Smooth muscle cell of the brain vasculature (primary cell): Measurements from ENCODE around the gene RASSF5.
"Not testable (repeated sequence)": the region's sequence is repeated elsewhere in the genome, so short reads cannot be mapped to it uniquely, and the experiment has no call there.

Source experiments
- DNase-seq: peaks from one replicate; pipeline ENCODE4 v3.0.0-alpha.2; 2012; ENCODE audit warnings: low read depth, low spot score

Gene RASSF5

GRCh38 chr1:206476591-206476990, 30.7 kb upstream of the RASSF5 start:
- DNase-seq: no peak

GRCh38 chr1:206477110-206477509, 30.2 kb upstream of the RASSF5 start:
- no peak for DNase-seq

DNA sequence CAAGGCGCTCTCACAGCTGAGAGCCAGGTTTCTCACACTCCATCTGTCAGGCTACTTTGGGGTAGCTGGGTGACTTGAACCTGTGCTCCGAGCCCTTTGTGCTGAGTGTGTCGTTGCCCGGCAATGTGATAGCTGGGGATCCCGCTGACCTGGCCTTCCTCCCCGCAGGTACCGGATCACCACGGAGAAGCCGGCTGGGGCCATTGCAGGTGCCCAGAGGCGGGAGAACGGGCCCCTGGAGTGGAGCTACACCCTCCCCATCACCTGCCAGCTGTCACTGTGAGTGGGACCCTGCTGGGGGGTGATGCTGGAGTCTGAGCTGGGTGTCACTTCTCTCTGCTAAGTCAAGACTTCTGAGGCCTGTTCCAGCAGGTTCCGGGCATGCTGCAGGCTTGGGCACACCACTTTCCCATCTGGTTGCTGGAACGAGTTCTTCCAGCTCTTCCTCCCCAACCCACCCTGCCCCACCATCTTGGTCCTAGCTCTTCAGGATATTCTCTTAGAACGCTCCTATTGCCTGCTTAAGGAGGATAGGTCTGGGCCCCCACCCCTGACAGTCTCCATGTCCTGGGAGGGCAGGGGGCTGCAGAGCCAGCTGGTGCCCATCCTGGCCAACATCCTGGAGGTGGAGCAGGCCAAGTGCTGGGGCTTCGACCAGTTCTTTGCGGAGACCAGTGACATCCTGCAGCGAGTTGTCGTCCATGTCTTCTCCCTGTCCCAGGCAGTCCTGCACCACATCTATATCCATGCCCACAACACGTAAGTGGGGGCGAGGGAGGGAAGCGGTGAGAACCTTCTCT, 29.6 kb upstream of the RASSF5 start:
- no peak for DNase-seq

DNA sequence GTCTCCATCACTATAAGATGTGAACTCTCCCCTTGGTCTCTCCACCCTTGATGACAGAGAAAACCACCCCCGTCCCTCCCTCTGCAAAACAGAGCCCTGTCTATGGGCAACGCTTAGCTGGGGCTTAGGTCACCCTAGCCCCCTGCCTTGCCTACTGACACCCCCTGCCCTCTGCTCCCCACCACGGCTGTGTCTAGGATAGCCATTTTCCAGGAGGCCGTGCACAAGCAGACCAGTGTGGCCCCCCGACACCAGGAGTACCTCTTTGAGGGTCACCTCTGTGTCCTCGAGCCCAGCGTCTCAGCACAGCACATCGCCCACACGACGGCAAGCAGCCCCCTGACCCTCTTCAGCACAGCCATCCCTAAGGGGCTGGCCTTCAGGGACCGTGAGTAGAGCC, 28.6 kb upstream of the RASSF5 start:
- no peak for DNase-seq

DNA sequence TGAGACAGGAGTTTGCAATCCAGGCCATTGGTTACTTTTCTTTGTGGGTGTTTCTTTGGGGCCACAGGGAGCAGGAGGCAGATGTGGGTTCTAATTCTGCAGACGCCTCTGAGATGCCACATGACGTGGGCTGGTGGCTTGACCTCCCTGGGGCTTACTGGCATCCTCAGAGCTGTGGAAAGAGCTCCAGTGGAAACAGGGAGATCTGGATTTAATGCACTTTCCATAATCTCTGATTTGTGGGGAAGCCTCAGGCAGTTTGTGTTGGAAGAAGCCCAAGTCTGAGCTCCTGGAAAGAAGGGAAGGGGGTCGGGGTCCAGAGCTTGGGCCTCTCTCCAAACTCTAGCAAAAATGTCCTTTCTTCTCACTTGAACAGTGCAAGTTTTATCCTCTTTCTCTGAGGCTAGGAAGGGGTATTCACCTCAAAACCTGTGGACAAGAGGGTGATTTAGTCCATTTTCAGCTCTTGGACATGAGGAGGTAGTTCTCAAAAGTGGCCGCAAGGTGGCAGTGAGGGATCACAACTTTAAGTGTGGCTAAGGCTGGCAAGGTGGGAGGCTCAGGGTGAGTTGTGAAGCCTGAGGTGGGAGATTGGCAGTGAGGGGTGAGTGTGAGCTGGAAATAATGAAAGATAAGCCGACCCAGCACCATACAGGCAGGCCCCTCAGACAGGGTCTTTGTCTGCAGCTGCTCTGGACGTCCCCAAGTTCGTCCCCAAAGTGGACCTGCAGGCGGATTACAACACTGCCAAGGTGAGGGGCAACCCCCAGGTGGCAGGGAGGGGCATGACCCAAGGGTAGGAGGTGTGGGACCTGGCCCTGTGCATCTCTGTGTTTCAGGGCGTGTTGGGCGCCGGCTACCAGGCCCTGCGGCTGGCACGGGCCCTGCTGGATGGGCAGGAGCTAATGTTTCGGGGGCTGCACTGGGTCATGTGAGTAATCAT, 27.9 kb upstream of the RASSF5 start:
- no peak for DNase-seq

- no peak for DNase-seq
Measured at GRCh38 chr1:206480211-206480610, 27.1 kb upstream of the RASSF5 start.

GRCh38 chr1:206482611-206483010, 24.7 kb upstream of the RASSF5 start:
- no peak for DNase-seq

DNA sequence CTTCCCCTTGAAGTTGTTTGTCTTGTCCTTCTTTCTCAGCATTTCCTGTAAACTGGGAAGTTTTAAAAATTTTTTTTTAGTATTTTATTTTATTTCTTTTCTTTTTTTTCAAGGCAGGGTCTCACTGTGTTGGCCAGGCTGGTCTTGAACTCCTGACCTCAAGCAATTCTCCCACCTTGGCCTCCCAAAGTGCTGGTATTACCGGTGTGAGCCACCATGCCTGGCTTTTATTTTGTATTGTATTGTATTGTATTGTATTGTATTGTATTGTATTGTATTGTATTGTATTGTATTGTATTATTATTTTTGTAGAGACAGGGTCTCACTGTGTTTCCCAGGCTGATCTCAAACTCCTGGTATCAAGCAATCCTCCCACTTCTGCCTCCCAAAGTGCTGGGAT, 23.5 kb upstream of the RASSF5 start:
- not testable (repeated sequence) for DNase-seq

- no peak for DNase-seq
Measured at GRCh38 chr1:206484901-206485300, 22.4 kb upstream of the RASSF5 start.

GRCh38 chr1:206486995-206487788, 20.1 kb upstream of the RASSF5 start:
- DNase-seq: no peak

DNA sequence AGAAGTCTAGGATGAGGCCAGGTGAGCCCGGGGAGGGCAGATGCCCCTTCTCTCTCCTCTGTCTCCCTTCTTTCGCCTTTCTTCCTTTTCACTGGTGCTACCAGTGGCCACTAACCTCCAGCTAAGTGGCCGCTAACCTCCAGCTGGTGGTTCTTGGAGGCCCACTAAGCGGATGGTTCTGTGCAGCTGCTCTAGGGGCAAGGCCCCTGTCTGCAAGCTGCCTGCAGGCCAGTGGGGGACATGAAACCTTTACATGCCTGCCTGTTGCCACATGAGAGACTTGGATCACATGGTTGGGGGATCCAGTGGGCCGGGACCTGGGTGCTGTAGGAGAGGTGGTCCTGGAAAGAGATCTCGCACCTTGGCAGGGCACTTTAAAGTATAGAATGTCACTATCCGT, 19.4 kb upstream of the RASSF5 start:
- no peak for DNase-seq

DNA sequence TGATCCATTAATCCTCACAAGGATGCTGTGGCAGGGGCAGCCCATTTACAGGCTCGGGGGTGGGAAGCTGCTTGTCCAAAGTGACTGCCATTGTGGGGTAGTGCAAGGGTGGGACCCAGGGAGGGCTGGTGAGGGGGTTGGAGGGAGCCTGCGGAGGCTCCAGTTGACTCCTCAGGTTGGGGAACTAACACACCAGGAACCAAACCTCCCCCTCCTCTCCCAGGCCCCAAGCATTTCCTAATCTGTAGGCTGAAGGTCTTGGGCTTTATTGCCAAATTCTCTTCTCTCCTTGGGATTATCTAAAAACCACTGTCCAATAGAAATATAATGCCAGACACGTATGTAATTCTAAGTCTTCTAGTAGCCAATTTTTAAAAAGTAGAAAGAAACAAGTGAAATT, 18.9 kb upstream of the RASSF5 start:
- DNase-seq: no peak

DNA sequence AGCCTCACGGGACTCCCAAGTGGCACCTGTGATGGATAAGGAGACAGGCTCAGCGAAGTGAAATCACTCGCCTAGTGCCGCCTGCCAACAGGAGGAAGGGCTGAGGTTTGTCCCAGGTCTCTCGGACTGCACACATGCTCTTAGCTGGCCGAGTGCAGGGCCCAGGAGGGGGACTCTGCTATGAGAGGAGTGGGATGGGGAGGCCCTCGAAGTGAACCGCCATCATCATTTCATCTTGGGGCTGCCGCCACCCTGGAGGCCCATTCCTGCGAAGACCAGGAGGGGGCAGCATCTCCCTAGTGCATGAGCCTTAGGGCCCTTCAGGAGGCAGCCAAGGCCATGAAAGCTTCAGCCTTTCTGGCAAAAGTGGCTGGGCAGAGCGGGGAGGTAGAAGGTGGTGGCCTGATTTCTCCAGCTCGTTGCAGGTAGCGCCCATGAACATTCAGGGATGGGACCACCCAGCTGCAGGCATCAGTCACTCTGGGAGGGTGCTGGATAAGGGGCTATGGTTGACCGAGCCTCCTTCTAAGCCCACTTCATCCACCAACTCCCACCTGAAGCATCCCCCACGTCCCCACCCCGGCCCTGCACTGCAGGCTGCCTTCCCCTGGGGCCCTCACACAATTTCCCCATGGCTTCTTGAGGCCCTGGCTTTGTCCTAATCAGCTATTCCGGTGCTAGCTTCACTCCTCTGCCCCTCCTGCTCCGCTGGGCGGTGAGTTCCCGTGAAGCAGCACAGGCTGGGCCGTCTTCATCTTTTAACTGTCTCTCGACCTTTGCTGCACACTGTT, 17.2 kb upstream of the RASSF5 start:
- no peak for DNase-seq

DNA sequence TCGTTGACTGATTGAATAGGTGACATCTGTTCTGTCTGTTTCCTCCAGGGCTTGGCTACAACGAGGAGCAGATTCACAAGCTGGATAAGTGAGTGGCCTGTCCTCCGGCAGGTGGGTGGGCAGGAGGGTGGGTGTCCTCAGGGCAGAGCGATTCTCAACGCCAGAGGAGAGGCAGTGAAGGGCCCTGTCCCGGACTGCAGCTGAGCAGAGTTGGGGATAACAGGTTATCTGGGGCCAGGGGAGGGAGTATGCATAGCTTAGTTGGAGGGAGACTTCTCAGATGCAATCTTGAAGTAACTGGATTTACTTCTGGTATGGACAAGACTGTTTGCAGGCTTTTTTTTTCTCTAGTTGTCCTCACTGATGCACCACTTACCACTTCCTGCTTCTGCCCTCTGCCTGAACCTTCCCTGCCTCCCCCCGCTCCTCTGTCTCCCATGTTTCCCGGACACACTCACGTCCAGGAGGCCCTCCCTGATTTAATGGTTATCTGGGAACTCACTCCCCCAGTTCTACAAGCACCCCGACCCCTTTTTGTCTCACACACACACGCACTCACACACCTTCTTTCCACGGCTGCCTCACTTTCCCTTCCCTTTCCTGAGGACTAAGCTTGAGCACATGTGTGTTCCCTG, 16.4 kb upstream of the RASSF5 start:
- no peak for DNase-seq

DNA sequence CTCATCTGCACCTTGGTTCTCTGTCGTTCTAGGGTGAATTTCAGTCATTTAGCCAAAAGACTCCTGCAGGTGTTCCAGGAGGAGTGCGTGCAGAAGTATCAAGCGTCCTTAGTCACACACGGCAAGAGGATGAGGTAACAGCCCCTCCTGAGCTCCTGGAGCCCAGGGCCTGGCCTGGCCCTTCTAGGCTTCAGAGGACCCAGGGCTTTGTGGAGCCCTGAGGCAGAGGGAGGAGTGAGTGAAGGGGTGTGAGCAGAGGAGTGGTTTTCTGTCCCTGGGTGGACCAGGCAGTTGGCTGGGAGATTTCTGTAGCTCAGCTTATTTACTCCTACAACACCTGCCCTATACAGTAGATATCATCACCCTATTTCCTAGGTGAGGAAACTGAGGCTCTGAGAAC, 15.7 kb upstream of the RASSF5 start:
- no peak for DNase-seq

DNA sequence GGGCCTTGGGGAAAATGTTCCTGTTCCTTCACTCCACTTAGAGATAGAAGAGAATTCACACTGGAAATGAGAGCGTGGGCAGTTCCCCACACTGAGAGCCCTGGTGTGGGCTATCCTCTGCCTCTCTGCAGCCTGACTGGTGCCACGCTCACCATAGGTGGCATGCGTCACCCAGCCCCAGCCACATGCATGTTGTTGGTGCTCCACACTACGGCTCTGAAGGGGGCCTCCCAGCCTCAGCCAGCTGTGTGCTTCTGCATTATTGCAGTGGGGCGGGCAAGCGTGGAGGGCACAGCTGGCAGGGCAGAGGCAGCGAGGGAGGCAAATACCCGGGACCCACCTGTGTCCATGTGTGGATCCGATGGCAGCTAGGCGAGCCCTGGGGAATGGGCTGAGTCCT, 14.7 kb upstream of the RASSF5 start:
- no peak for DNase-seq

DNA sequence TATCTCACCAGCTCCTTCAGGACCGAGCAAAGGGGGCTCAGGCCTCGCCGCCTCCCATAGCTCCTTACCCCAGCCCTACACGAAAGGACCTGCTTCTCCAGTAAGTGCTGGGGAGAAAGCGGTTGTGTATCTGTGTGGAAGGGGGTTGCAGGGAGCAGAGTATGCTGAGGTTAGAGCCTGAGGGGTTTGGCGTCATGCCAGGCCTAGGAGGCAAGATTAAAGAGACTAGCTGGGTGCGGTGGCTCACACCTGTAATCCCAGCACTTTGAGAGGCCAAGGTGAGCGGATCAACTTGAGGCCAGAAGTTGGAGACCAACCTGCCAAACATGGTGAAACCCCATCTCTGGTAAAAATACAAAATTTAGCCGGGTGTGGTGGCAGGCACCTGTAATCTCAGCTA, 14.1 kb upstream of the RASSF5 start:
- DNase-seq: no peak

- DNase-seq: no peak
Measured at GRCh38 chr1:206495011-206495461, 12.3 kb upstream of the RASSF5 start.

GRCh38 chr1:206495493-206496046, 11.8 kb upstream of the RASSF5 start:
- no peak for DNase-seq

GRCh38 chr1:206496131-206496793, 11.1 kb upstream of the RASSF5 start:
- DNase-seq: no peak
